PC-3 (cell line): ENCODE measurements around the gene HNRNPF. TPM values are rescaled to one million over a fixed set of nuclear protein-coding genes. Genes with fewer than 3 reads are reported as not detected.

Source experiments
- ATAC-seq: fragments of 200-7000 bp; cut with Tn5 transposase; 2 replicates; pipeline ENCODE4 v1.9.1; 2020; ENCODE audit warnings: mild to moderate bottlenecking, moderate library complexity
- BruUV-seq: library from RNA; stranded (reverse); fragments of 400-500 nt; replicated peaks from 2 replicates; lab custom pipeline; 2021; lab: Mats Ljungman, UMichigan
- CTCF ChIA-PET: fragments of 300-600 bp; sonication (Branson Sonifier 250); formaldehyde crosslinking; loops from one replicate; lab custom pipeline; 2022; ENCODE audit warnings: antibody characterized with exemption; lab: Charles Lee
- POLR2A ChIA-PET: fragments of 300-600 bp; sonication (Branson Sonifier 250); formaldehyde crosslinking; loops from one replicate; lab custom pipeline; 2022; ENCODE audit warnings: antibody characterized with exemption; ENCODE audit not compliant: unreplicated experiment; lab: Charles Lee
- DNase-seq: peaks from one replicate; pipeline ENCODE4 v3.0.0-alpha.2; 2015
- H2AFZ ChIP-seq: fragments of 300-600 bp; sonication (generic); 2 replicates; pipeline ENCODE4 v1.6.0; 2016; ENCODE audit warnings: antibody characterized with exemption, low read length
- H3F3A ChIP-seq: fragments of 300-600 bp; sonication (generic); one replicate; pipeline ENCODE4 v1.6.0; 2017; ENCODE audit warnings: antibody characterized with exemption, low read length, control low read depth, mild to moderate bottlenecking; ENCODE audit not compliant: unreplicated experiment
- H3K27ac ChIP-seq: fragments of 300-600 bp; sonication (generic); 2 replicates; pipeline ENCODE4 v1.5.1; 2016; ENCODE audit warnings: mild to moderate bottlenecking, low read length
- H3K27me3 ChIP-seq: fragments of 300-600 bp; sonication (generic); 2 replicates; pipeline ENCODE4 v1.6.1; 2016; ENCODE audit warnings: low read length, mixed read lengths
- H3K36me3 ChIP-seq: fragments of 300-600 bp; sonication (generic); 2 replicates; pipeline ENCODE4 v1.6.1; 2016; ENCODE audit warnings: low read depth, mixed run types, low read length, mixed read lengths
- H3K4me1 ChIP-seq: fragments of 300-600 bp; sonication (generic); 2 replicates; pipeline ENCODE4 v1.5.1; 2016; ENCODE audit warnings: low read length; ENCODE audit not compliant: insufficient read depth
- H3K4me2 ChIP-seq: fragments of 300-600 bp; sonication (generic); 2 replicates; pipeline ENCODE4 v1.6.0; 2016; ENCODE audit warnings: low read length
- H3K4me3 ChIP-seq: fragments of 300-600 bp; sonication (generic); 2 replicates; pipeline ENCODE4 v1.5.1; 2016; ENCODE audit warnings: mild to moderate bottlenecking, low read length, mixed read lengths
- H3K79me2 ChIP-seq: fragments of 300-600 bp; sonication (generic); 2 replicates; pipeline ENCODE4 v1.6.1; 2017; ENCODE audit warnings: low read length, mixed read lengths
- H3K9ac ChIP-seq: fragments of 300-600 bp; sonication (generic); 2 replicates; pipeline ENCODE4 v1.6.0; 2016; ENCODE audit warnings: mild to moderate bottlenecking, low read length
- H3K9me2 ChIP-seq: fragments of 300-600 bp; sonication (generic); replicated peaks from 2 replicates; pipeline ENCODE4 v1.6.1; 2016; ENCODE audit warnings: mixed run types, low read length, mixed read lengths
- H3K9me3 ChIP-seq: fragments of 300-600 bp; sonication (generic); 2 replicates; pipeline ENCODE4 v1.6.1; 2016; ENCODE audit warnings: low read length, mixed read lengths
- H4K20me1 ChIP-seq: fragments of 300-600 bp; sonication (generic); 2 replicates; pipeline ENCODE4 v1.6.1; 2016; ENCODE audit warnings: low read length, mixed read lengths
- EZH2 ChIP-seq: fragments of 300-600 bp; sonication (generic); IDR thresholded peaks from one replicate; pipeline ENCODE4 v1.6.1; 2017; ENCODE audit warnings: antibody characterized with exemption, mild to moderate bottlenecking, low read length; ENCODE audit not compliant: unreplicated experiment
- EZH2phosphoT487 ChIP-seq: fragments of 300-600 bp; sonication (generic); IDR thresholded peaks from 2 replicates; pipeline ENCODE4 v1.6.1; 2018; ENCODE audit warnings: mild to moderate bottlenecking, antibody characterized with exemption, low read length, borderline replicate concordance
- intact Hi-C: fragments of 100-400 bp; cut with micrococcal nuclease; formaldehyde crosslinking; loops from 2 replicates; pipeline ENCODE4 v1.9.0; 2023
- total RNA-seq: library from RNA; depleted of rRNA; stranded (reverse); fragments of >200 nt; gene quantifications from 2 replicates; pipeline ENCODE4 v1.2.3, GENCODE V29; 2014
- TF ChIP-seq, protein P1 (sequence below): fragments of 300-600 bp; sonication (generic); conservative IDR thresholded peaks from 2 replicates; pipeline ENCODE4 v1.5.1; 2017; ENCODE audit warnings: antibody characterized with exemption, low read depth, mild to moderate bottlenecking, low read length

HNRNPF gene
- total RNA-seq, 1 experiment from 2014 or later = 421 TPM

DNA sequence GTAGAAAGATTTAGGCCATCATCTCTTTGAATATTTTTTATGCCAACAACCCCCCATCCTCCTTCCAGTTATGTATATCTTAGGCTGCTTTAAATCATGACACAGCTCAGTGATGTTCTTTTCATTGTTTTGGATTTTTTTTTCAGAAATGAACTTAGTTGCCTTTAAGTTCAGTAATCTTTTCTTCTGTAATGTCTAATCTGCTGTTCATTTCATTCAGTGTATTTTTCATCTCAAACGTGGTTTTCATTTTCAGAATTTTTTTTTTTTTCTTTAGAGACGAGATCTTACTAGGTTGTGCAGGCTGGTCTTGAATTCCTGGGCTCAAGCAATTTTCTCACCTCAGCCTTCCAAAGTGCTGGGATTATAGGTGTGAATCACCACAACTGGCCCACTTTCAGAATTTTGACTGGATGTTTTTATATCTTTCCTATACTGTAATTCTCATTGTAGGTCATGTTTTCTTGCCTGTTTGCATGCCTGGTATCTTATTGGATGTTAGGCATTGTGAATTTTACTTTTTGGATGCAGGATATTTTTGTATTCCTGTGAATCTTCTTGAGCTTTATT lies 36.0 kb upstream of the HNRNPF start:
- no peaks in the 10 kb centered on the region for H3K9me2 ChIP-seq
- TF ChIP-seq EZH2phosphoT487 (no peak), EZH2 (no peak)
- TF ChIP-seq, protein P1, sequence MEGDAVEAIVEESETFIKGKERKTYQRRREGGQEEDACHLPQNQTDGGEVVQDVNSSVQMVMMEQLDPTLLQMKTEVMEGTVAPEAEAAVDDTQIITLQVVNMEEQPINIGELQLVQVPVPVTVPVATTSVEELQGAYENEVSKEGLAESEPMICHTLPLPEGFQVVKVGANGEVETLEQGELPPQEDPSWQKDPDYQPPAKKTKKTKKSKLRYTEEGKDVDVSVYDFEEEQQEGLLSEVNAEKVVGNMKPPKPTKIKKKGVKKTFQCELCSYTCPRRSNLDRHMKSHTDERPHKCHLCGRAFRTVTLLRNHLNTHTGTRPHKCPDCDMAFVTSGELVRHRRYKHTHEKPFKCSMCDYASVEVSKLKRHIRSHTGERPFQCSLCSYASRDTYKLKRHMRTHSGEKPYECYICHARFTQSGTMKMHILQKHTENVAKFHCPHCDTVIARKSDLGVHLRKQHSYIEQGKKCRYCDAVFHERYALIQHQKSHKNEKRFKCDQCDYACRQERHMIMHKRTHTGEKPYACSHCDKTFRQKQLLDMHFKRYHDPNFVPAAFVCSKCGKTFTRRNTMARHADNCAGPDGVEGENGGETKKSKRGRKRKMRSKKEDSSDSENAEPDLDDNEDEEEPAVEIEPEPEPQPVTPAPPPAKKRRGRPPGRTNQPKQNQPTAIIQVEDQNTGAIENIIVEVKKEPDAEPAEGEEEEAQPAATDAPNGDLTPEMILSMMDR = no peak
- no peak overlapping the region for H2AFZ ChIP-seq
- ATAC-seq (no peak), DNase-seq (no peak)
- no peaks in the 10 kb centered on the region for H3K36me3 ChIP-seq
- intact Hi-C loops = no loop called here
- no TSS peak for BruUV-seq
- no peak overlapping the region for H3K4me2 ChIP-seq
- H3K4me3 ChIP-seq = no peak overlapping the region
- H3K27ac ChIP-seq = no peak overlapping the region
- H3F3A ChIP-seq = no peaks in the 10 kb centered on the region
- no peak overlapping the region for H3K9ac ChIP-seq
- no peaks in the 10 kb centered on the region for H3K4me1 ChIP-seq
- ChIA-PET CTCF (no interaction called here), POLR2A (no interaction called here)
- no peaks in the 10 kb centered on the region for H3K9me3 ChIP-seq
- no peaks in the 10 kb centered on the region for H4K20me1 ChIP-seq
- no peaks in the 10 kb centered on the region for H3K27me3 ChIP-seq
- no peaks in the 10 kb centered on the region for H3K79me2 ChIP-seq

DNA sequence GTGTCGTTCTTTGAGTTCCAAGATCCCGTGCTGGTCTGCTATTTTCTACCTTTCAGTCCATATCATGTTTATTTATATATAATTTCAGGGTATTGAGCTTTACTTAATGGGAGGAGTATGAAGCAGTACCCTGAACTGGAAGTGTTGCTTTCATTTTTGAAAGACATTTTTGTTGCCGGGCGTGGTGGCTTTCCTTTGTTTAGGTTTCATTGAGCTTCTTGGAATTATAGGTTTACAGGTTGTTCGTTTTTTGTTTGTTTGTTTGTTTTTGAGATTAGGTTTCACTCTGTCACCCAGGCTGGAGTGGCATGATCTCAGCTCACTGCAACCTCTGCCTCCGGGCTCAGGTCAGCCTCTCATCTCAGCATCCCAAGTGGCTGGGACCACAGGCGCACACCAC lies 35.3 kb upstream of the HNRNPF start:
- H3F3A ChIP-seq = no peaks in the 10 kb centered on the region
- intact Hi-C loops = no loop called here
- H2AFZ ChIP-seq = no peak overlapping the region
- ChIA-PET CTCF (no interaction called here), POLR2A (interaction anchor here (0.6 kb wide), 1 partner anchor 9 kb away, joined by 3 read pairs; no protein-coding TSS in a partner anchor)
- H3K36me3 ChIP-seq = no peaks in the 10 kb centered on the region
- TF ChIP-seq, protein P1 = no peak
- no peak for TF ChIP-seq EZH2
- TF ChIP-seq EZH2phosphoT487 = no peak
- no peak overlapping the region for H3K4me2 ChIP-seq
- no peak for DNase-seq
- H3K79me2 ChIP-seq = no peaks in the 10 kb centered on the region
- no peak overlapping the region for H3K27ac ChIP-seq
- no peak overlapping the region for H3K9ac ChIP-seq
- H3K4me3 ChIP-seq = no peak overlapping the region
- no peak for ATAC-seq
- H3K9me3 ChIP-seq = no peaks in the 10 kb centered on the region
- no TSS peak for BruUV-seq
- H4K20me1 ChIP-seq = no peaks in the 10 kb centered on the region
- no peaks in the 10 kb centered on the region for H3K27me3 ChIP-seq
- no peaks in the 10 kb centered on the region for H3K4me1 ChIP-seq
- H3K9me2 ChIP-seq = no peaks in the 10 kb centered on the region

DNA sequence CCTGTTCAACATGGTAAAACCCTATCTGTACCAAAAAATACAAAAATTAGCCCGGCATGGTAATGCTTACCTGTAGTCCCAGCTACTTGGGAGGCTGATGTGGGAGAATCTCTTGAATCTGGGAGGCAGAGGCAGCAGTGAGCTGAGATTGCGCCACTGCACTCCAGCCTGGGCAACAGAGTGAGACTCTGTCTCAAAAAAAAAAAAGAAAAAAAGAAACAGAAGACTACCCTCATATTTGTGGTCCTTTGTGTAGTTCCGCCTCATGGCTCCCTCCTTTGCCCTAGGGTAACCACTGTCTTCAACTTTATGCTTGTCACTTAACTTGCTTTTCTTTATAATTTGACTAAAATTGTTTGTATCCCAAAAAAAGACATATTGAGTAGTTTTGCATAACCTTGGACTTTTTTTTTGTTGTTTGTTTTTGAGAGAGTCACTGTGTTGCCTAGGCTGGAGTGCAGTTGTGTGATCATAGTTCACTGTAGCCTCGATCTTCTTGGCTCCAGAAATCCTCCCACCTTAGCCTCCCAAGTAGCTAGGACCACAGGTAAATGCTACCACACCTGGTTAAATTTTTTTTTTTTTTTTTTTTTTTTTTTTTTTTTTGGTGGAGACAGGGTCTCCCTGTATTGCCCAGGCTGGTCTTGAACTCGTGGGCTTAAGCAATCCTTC lies 31.6 kb upstream of the HNRNPF start:
- Histone ChIP-seq H4K20me1 (no peaks in the 10 kb centered on the region), H3K9ac (no peak overlapping the region), H3K9me2 (no peaks in the 10 kb centered on the region), H3K4me2 (no peak overlapping the region), H3K79me2 (peaks cover 7% of the 10 kb centered on the region), H3K4me3 (no peak overlapping the region), H3K4me1 (peaks cover under 1% of the 10 kb centered on the region; the same call in 1 of the 2 replicates), H3K9me3 (no peaks in the 10 kb centered on the region), H3K27me3 (no peaks in the 10 kb centered on the region), H3F3A (no peaks in the 10 kb centered on the region), H2AFZ (no peak overlapping the region), H3K27ac (no peak overlapping the region), H3K36me3 (no peaks in the 10 kb centered on the region)
- ATAC-seq (no peak), DNase-seq (no peak)
- BruUV-seq = no TSS peak
- no peak for TF ChIP-seq EZH2
- TF ChIP-seq, protein P1 = no peak
- no peak for TF ChIP-seq EZH2phosphoT487
- POLR2A ChIA-PET = no interaction called here
- intact Hi-C loops = no loop called here
- CTCF ChIA-PET = no interaction called here
